GM12878 (cell line): ENCODE data around the gene LARGE1. TPM values are rescaled to one million over a fixed set of nuclear protein-coding genes. Genes with fewer than 3 reads are reported as not detected.

ENCODE experiments used
- ATAC-seq: fragments of 200-7000 bp; cut with Tn5 transposase; 3 replicates; pipeline ENCODE4 v1.9.1; 2020; ENCODE audit warnings: mild to moderate bottlenecking, moderate library complexity
- BruUV-seq: library from RNA; stranded (reverse); fragments of 400-500 nt; replicated peaks from 2 replicates; lab custom pipeline; 2021; lab: Mats Ljungman, UMichigan
- CTCF ChIA-PET: fragments of 300-600 bp; sonication (Branson Sonifier 250); formaldehyde crosslinking; extraction: SDS; loops from one replicate; lab custom pipeline; 2021; ENCODE audit warnings: inconsistent platforms; lab: Yijun Ruan, JAX
- POLR2A ChIA-PET: fragments of 350-600 bp; formaldehyde crosslinking; extraction: SDS; loops from one replicate; lab custom pipeline; 2021; ENCODE audit warnings: inconsistent platforms; lab: Charles Lee
- RAD21 ChIA-PET: fragments of 300-600 bp; sonication (Branson Sonifier 250); formaldehyde crosslinking; loops from one replicate; lab custom pipeline; 2023; ENCODE audit warnings: antibody characterized with exemption; ENCODE audit not compliant: unreplicated experiment; lab: Charles Lee
- SMC1A ChIA-PET: fragments of 300-600 bp; sonication (Branson Sonifier 250); formaldehyde crosslinking; loops from one replicate; lab custom pipeline; 2023; ENCODE audit not compliant: unreplicated experiment, uncharacterized antibody; lab: Charles Lee
- DNase-seq: peaks from one replicate; pipeline ENCODE4 v3.0.0-alpha.2; 2011; ENCODE audit warnings: low read depth, low spot score
- FAIRE-seq: peaks from 3 replicates; lab custom pipeline; 2011; peaks lifted over from hg19 to GRCh38; lab: Jason Lieb, UNC
- H2AFZ ChIP-seq: 2 replicates; pipeline ENCODE4 v1.6.0; 2011; ENCODE audit warnings: low read depth, low read length, control low read depth; ENCODE audit not compliant: control insufficient read depth
- H3K27ac ChIP-seq: 2 replicates; pipeline ENCODE4 v1.5.1; 2011; ENCODE audit warnings: control low read depth; ENCODE audit not compliant: control insufficient read depth, insufficient read depth
- H3K27me3 ChIP-seq, 2 experiments: replicated peaks in 1 of 2; 2 replicates each; pipeline versions ENCODE4 v1.6.0 to v1.6.1; 2011; ENCODE audit warnings: low read length in 1 of 2; ENCODE audit not compliant: control insufficient read depth in 2 of 2, insufficient read depth in 2 of 2
- H3K36me3 ChIP-seq, 2 experiments: 2 replicates each; pipeline ENCODE4 v1.5.1; 2011; ENCODE audit warnings: low read length in 1 of 2; ENCODE audit not compliant: control insufficient read depth in 2 of 2, insufficient read depth in 2 of 2
- H3K4me1 ChIP-seq: 2 replicates; pipeline ENCODE4 v1.6.1; 2011; ENCODE audit warnings: mild to moderate bottlenecking, low read length, moderate library complexity, mixed read lengths; ENCODE audit not compliant: control insufficient read depth, insufficient read depth
- H3K4me2 ChIP-seq: 2 replicates; pipeline ENCODE4 v1.6.0; 2011; ENCODE audit warnings: control low read depth; ENCODE audit not compliant: control insufficient read depth, insufficient read depth
- H3K4me3 ChIP-seq: fragments of 200-600 bp; sonication (generic); 2 replicates; pipeline ENCODE4 v1.5.1; 2016
- H3K79me2 ChIP-seq: 2 replicates; pipeline ENCODE4 v1.6.0; 2011; ENCODE audit warnings: low read length; ENCODE audit not compliant: control insufficient read depth, insufficient read depth
- H3K9ac ChIP-seq: 2 replicates; pipeline ENCODE4 v1.8.0; 2011; ENCODE audit warnings: low read length, control low read depth, mixed read lengths; ENCODE audit not compliant: control insufficient read depth, insufficient read depth
- H3K9me3 ChIP-seq: replicated peaks from 3 replicates; pipeline ENCODE4 v1.5.1; 2011; ENCODE audit warnings: mild to moderate bottlenecking, low read length; ENCODE audit not compliant: control insufficient read depth, insufficient read depth
- H4K20me1 ChIP-seq: 2 replicates; pipeline ENCODE4 v1.6.0; 2011; ENCODE audit not compliant: control insufficient read depth, insufficient read depth
- BHLHE40 ChIP-seq, 2 experiments: fragments of 450-650 bp in 1 of 2; IDR thresholded peaks; 2 replicates each; pipeline ENCODE4 v1.6.1; 2011 to 2017; ENCODE audit warnings: low read depth in 2 of 2, borderline replicate concordance in 1 of 2, improper control_type of control experiment in 1 of 2, low read length in 1 of 2, mild to moderate bottlenecking in 1 of 2
- MEF2B ChIP-seq: fragments of 450-650 bp; IDR thresholded peaks from 2 replicates; pipeline ENCODE4 v1.6.1; 2018; ENCODE audit warnings: mild to moderate bottlenecking, moderate library complexity; ENCODE audit not compliant: partially characterized antibody, poor library complexity, severe bottlenecking
- MXI1 ChIP-seq: fragments of 150-350 bp; IDR thresholded peaks from 2 replicates; pipeline ENCODE4 v1.6.1; 2011; ENCODE audit warnings: low read depth, mild to moderate bottlenecking, inconsistent platforms, low read length, improper control_type of control experiment
- MYC ChIP-seq: IDR thresholded peaks from 2 replicates; pipeline ENCODE4 v1.6.1; 2011; ENCODE audit warnings: mild to moderate bottlenecking, low read length, moderate library complexity, inconsistent platforms; ENCODE audit not compliant: insufficient read depth, insufficient replicate concordance, insufficient read length, severe bottlenecking
- PAX5 ChIP-seq: IDR thresholded peaks from 2 replicates; pipeline ENCODE4 v1.6.1; 2011; ENCODE audit warnings: low read depth, low read length, borderline replicate concordance
- WGBS: methylation state at CpG from one replicate; pipeline ENCODE4 v1.1.6; 2016; ENCODE audit warnings: low lambda C conversion rate; ENCODE audit not compliant: insufficient replicate concordance, insufficient coverage; ENCODE audit errors: missing lambda C conversion rate; 5-methylcytosine and 5-hydroxymethylcytosine counted together
- in situ Hi-C: fragments of 300-500 bp; cut with MboI; formaldehyde crosslinking; loops from 9 replicates; pipeline ENCODE4 v1.14.3; 2018; ENCODE audit warnings: mixed read lengths
- intact Hi-C: fragments of 100-400 bp; cut with micrococcal nuclease; formaldehyde crosslinking; loops from one replicate; pipeline ENCODE4 v1.14.2; 2022; ENCODE audit not compliant: unreplicated experiment
- polyA plus RNA-seq, 11 experiments: library from polyadenylated mRNA; depleted of rRNA in 4 of 11; unstranded in 6 of 11; stranded (reverse) in 5 of 11; fragments of >200 nt; fragmentation: Nextera tagmentation in 4 of 11; fragmentation: Illumina TruSeq in 1 of 11; extraction: Ambion mirVana in 4 of 11; extraction: Trizol in 1 of 11; gene quantifications; 1 replicate in 1 of 11; 2 replicates in 10 of 11; pipeline versions ENCODE4 v1.2.1 to v1.2.3, GENCODE V29; 2011 to 2016; ENCODE audit warnings: inconsistent platforms in 2 of 11, missing spikeins in 2 of 11, low read depth in 1 of 11
- total RNA-seq, 4 experiments: library from RNA; depleted of rRNA in 3 of 4; stranded (reverse); fragments of >200 nt in 3 of 4; fragmentation: Illumina TruSeq in 1 of 4; extraction: Trizol in 1 of 4; gene quantifications; 2 replicates each; pipeline versions ENCODE4 v1.2.1 to v1.2.3, GENCODE V29; 2013 to 2021
- TF ChIP-seq, protein P1 (sequence below): fragments of 450-650 bp; IDR thresholded peaks from 2 replicates; pipeline ENCODE4 v1.6.1; 2018; ENCODE audit warnings: borderline replicate concordance, mild to moderate bottlenecking; ENCODE audit not compliant: partially characterized antibody
- TF ChIP-seq, protein P2 (sequence below): IDR thresholded peaks from 2 replicates; pipeline ENCODE4 v1.6.1; 2012; ENCODE audit warnings: low read depth, low read length, improper control_type of control experiment

LARGE1 gene
- total and polyA plus RNA-seq, 10 of the 15 experiments (the other 5 are each of a cell fraction or from before 2014, with no cell fraction given): 3.2 to 41.4 (median 17.3) TPM

DNA sequence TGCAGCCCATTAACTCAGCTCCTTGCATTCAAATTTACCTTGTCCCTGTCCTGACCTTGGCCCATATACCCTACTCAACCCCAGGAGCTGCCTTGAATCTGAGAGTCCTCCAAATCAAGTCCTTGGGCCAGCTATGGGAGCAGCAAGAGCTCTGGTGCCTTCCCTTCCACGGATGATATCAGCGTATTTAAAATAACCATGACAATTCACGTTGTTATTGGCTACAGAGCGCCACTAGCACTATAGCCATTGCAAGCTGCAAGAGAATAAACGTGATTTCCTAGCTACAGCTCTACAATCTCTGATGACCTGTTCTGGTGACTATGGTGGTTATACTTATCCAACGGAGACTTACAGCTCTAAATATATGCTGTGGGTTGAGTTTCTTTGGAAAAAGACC lies 357.8 kb downstream of the LARGE1 start:
- TF ChIP-seq, protein P1, sequence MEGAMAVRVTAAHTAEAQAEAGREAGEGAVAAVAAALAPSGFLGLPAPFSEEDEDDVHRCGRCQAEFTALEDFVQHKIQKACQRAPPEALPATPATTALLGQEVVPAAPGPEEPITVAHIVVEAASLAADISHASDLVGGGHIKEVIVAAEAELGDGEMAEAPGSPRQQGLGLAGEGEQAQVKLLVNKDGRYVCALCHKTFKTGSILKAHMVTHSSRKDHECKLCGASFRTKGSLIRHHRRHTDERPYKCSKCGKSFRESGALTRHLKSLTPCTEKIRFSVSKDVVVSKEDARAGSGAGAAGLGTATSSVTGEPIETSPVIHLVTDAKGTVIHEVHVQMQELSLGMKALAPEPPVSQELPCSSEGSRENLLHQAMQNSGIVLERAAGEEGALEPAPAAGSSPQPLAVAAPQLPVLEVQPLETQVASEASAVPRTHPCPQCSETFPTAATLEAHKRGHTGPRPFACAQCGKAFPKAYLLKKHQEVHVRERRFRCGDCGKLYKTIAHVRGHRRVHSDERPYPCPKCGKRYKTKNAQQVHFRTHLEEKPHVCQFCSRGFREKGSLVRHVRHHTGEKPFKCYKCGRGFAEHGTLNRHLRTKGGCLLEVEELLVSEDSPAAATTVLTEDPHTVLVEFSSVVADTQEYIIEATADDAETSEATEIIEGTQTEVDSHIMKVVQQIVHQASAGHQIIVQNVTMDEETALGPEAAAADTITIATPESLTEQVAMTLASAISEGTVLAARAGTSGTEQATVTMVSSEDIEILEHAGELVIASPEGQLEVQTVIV: no peak
- TF ChIP-seq, protein P2, sequence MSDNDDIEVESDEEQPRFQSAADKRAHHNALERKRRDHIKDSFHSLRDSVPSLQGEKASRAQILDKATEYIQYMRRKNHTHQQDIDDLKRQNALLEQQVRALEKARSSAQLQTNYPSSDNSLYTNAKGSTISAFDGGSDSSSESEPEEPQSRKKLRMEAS: no peak
- TF ChIP-seq BHLHE40 (IDR thresholded peaks at IDR 0.05; ENCODE audit: borderline replicate concordance in 1 of 2, low read depth in 2 of 2, low read length in 1 of 2) (no peak), MXI1 (no peak), MEF2B (no peak), MYC (no peak), PAX5 (no peak)
- RAD21 ChIA-PET: no interaction called here
- POLR2A ChIA-PET: no interaction called here
- Histone ChIP-seq H3K79me2 (no peaks in the 10 kb centered on the region), H3K27me3 (no peaks in the 10 kb centered on the region), H3K4me1 (peaks cover 22% of the 10 kb centered on the region), H3K36me3 (no peaks in the 10 kb centered on the region), H3K27ac (no peak overlapping the region), H3K4me2 (no peak overlapping the region), H2AFZ (no peak overlapping the region), H3K4me3 (no peak overlapping the region), H3K9me3 (no peaks in the 10 kb centered on the region; the same call in 2 of the 3 replicates), H3K9ac (no peak overlapping the region), H4K20me1 (no peaks in the 10 kb centered on the region)
- DNase-seq: no peak
- BruUV-seq: no TSS peak
- ATAC-seq: no peak
- in situ Hi-C loops (no loop called here), intact Hi-C loops (no loop called here)
- WGBS: 98% methylated on average over 6 of the region's 6 CpGs
- SMC1A ChIA-PET: interaction anchor here (1.0 to 1.3 kb wide), 5 partner anchors 9 to 308 kb away, joined by 3 to 5 read pairs (median 3); no protein-coding TSS in a partner anchor
- CTCF ChIA-PET: interaction anchor here (0.6 to 1.5 kb wide), 5 partner anchors 17 to 260 kb away, joined by 3 to 4 read pairs (median 4); no protein-coding TSS in a partner anchor
- FAIRE-seq: no peak
